Mucosa of gallbladder (tissue), 1 donor: ENCODE measurements around the gene CCK. TPM values are rescaled to one million over a fixed set of nuclear protein-coding genes. Genes with fewer than 3 reads are reported as not detected.
A peak's percentile ranks its signal among the peaks of the same experiment; 100 is the strongest.

Experiments
- DNase-seq: peaks from one replicate; pipeline ENCODE4 v3.0.0-alpha.2; 2020; ENCODE audit warnings: low spot score
- total RNA-seq: library from RNA; stranded (reverse); gene quantifications from one replicate; pipeline ENCODE4 v1.2.1, GENCODE V29; 2021
- donor health status: DM: no; HTN: no; CAD: no.

The CCK gene
- total RNA-seq, 1 donor from 2014 or later = 1.3 TPM

GRCh38 chr3:42267878-42268277 lies 1.9 kb upstream of the CCK start:
- no peak for DNase-seq

DNA sequence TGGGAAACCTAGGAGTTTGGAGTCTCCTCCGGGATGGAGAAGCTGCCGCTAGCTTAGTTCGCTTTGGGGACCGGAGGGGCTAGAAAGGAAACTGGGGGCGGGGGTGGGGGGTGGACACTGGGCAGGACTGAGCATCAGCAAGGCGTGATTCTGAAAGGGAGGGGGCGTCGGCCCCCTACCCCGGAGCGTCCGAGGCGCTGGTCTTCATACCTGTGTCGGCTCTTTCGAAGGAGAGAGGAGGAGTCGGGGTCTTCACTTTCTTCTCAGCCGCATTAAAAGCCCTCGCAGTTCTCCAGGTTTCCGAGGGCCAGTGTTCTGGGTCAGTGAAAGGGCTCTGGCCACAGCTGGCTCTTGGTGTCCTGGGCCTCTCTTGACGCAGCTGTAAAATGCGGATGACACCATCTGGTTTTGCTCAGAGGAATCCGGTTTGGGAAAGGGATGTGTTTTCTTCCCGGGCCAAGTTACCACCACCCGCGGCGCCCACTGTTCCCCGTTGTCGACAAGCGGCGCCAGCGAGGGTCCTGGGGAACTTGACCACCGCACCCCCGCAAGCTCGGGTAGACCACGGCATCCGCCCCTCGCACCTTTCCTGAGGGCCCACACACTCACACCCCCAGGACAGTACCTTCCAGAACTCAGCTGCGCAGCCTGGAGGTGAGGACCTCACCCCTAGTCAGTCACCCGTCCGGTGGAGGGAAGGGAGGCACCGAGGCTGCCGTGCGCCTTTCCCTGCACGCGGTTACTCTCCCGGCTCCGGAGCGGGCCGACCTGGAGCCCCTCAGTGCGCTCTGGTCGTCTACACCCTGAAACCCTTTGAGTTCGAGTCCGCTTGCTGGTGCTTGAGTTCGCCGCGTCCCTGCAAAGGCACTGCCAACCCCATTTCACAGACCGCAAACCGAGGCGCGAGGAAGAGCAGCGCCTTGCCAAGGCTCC lies 660 bp downstream of the CCK start:
- no peak for DNase-seq

DNA sequence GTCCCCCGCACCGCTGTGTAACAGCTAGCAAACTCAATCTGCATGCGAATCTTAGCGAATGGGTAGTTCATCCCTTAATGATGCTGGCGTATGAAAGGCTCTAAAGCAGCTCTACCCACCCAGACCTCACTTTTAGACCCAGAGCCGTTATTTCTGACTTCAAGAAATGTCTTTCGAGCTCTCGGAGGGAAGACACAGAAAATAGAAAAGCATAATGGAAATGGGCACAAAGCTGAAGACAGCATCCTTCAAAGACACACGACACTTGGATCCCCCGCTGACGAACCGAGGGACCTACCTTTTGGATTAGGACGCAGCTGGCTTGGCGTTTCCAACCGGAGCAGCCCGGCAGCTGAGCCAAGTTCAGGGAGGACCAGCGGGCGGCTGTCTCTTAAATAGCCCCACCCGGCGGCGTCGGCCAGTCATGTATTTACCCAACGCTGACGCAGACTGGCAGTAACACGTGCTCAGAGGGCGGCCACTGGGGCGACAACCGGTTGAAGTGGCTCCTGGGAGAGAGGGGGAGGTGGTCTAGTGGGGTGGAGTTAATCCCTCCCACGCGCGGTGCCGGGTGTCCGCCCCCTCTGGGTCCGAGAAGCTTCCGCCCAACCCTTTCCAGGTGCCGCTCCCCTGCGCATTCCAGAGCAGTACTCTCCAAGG lies 1.5 kb downstream of the CCK start:
- peak; percentile 36 for DNase-seq

- DNase-seq = no peak
Measured at GRCh38 chr3:42263354-42264346, 2.3 kb downstream of the CCK start.

GRCh38 chr3:42262525-42262924 lies 3.5 kb downstream of the CCK start:
- no peak for DNase-seq

DNA sequence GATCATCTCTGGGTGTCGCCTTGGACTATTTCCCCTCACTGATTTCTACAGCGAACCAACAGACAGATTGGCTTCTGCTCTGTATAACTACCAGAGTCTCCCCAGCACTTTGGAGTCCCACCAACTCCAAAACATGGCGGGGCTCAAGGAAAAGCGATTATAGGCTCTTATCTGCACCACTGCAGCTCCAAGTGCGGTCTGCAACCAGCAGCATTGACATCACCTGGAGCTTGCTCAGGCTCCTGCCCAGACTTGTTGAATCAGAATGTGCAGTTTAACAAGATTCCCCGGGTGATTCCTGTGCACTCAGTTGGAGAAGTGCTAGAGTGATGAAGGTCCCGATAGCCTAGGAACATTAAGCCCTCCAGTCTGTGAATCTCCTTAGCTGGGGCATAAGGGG lies 9.0 kb downstream of the CCK start:
- no peak for DNase-seq

GRCh38 chr3:42256135-42256819 lies 9.7 kb downstream of the CCK start:
- no peak for DNase-seq

- DNase-seq = no peak
Measured at GRCh38 chr3:42254566-42254965, 11.4 kb downstream of the CCK start.

DNA sequence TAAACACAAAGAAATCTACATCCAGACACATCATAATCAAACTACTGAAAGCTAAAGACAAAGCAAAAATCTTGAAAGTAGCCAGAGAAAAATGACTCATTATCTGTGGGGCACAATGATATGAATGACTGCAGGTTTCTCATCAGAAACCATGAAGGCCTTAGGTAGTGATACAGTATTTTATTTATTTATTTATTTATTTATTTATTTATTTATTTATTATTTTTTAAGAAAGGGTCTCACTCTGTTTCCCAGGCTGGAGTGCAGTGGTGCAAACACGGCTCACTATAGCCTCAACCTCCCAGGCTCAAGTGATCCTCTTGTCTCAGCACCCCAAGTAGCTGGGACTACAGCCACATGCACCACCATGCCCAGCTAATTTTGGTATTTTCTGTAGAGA lies 15.2 kb downstream of the CCK start:
- DNase-seq = no peak

DNA sequence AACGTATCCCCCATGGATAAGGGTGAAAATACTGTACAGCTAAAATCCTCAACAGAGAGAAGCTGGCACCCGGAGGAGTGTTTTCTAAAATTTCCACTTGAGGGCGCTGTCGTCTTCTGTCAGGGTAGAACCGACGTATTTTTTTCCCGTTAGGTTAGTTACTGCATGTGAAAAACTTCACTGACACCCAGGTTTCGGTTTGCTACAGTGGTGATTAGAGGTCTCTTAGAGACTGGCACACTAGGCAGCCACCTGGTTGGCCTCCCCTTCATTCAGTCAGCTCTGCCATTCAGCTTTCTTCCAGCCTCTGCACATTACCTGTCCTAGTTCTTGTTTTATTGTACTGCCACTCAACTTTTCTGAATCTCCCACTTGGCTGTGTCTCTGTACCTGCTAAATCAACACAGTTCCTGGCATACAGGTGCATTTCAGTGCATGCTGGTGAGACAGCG lies 18.4 kb downstream of the CCK start:
- DNase-seq = peak; percentile 62

DNA sequence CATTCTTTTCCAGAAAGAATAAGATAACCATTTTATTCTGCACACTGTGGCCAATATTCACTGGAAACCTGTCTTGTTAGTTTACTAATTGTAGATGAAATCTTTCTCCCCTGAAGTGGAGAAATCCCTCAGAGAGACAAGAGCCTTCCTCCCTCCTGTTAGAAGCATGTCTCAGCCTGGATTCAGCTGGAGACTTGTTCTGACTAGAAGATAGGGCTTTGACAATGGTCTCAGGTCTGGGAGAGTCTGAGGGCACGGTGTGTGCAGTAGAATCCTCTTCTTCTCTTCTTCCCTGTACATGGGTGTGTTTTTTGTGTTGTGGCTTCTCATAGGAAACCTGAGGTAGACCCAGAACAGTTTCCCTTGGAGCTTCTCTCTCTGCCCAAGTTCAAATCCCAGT lies 19.9 kb downstream of the CCK start:
- DNase-seq = no peak

GRCh38 chr3:42236611-42237010 lies 29.4 kb downstream of the CCK start:
- no peak for DNase-seq

- DNase-seq = no peak
Measured at GRCh38 chr3:42235532-42235931, 30.5 kb downstream of the CCK start.

DNA sequence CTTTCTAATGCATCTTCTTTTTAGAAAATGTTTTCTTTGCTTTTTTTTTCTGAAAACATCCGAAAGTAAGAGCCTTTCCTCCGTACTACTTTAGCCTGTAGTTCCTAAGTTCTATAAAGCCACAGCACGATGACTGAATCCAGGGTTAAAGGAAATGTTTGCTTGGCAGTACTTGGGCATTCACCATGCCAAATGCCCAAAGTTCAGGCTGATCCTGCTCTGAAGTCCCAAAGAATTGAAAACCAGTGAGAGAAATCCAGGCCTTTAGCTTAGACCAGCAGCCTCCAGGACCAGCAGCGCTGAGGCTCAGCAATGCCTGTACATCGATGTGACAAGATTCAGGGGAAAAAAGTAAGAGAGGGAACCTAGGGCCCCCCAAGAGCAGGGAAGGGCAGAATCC lies 35.1 kb downstream of the CCK start:
- DNase-seq = no peak

DNA sequence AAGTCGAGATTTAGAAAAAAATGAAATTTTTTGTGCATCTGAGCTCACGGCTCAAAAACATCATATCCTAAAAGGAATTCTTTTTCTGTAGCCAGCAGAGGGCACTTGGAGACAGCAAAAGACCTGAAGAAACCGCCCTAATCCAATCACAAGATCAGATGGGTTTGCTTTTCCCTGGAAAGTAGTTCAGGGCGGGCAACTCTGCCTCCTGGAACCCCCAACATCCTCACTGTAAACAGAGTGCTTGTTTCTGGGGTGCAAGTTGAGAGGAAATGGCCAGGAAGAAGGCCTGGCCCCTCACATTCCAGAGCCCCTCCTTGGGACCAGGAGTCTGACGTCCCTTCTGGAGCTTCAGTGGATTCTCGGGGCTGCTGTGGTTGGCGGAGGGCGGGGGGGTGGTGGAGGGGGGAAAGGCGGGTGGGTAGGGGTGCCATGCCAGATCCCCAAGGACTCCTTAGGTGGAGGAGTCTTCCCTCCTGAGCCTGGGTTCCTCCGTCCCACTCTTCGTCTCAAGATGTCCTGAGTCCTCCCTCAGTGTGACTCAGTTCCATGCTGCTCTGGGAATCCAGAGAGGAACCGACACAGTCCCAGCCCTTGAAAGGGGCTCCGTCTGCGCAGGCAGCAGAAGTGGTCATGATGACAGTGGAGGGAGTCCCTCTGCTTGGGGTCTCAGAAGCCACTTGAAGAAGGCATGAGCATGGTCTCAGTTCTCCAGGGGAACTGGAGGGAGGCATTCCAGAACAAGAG lies 35.9 kb downstream of the CCK start:
- no peak for DNase-seq

GRCh38 chr3:42229266-42229941 lies 36.6 kb downstream of the CCK start:
- DNase-seq = no peak

DNA sequence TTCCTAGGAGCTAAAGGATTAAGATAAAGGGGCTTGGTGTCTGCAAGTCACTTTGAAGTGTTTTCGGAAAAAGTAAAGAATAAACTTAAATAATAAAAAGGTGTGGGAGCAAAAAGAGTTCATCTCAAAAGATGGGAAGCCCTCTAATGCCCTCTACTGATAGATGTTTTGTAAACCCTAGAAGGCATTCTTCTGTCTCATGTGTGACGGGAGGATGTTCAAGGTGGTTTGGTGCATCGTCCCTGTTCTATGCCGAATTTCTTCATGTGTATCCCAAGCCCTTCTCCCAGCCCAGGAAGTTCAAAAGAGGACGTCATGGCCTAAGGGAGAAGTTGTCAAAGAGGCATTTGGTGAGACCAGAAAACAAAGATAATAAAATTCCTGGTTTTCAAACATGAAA lies 37.2 kb downstream of the CCK start:
- no peak for DNase-seq

GRCh38 chr3:42226470-42227425 lies 39.2 kb downstream of the CCK start:
- DNase-seq = no peak
